Endothelial cell of umbilical vein (primary cell): ENCODE results near the gene AIG1. TPM values are rescaled to one million over a fixed set of nuclear protein-coding genes. Genes with fewer than 3 reads are reported as not detected.

Experiments
- BruUV-seq: library from RNA; stranded (reverse); fragments of 400-500 nt; replicated peaks from 2 replicates; lab custom pipeline; 2021; lab: Mats Ljungman, UMichigan
- CTCF ChIA-PET: fragments of 300-600, 350-600 bp; sonication (Branson Sonifier 250); formaldehyde crosslinking; loops from one replicate; lab custom pipeline; 2021; ENCODE audit warnings: antibody characterized with exemption, inconsistent platforms; lab: Charles Lee
- POLR2A ChIA-PET: fragments of 300-600, 350-600 bp; sonication (Branson Sonifier 250); formaldehyde crosslinking; loops from one replicate; lab custom pipeline; 2021; ENCODE audit warnings: antibody characterized with exemption, inconsistent platforms; lab: Charles Lee
- DNase-seq: peaks from one replicate; pipeline ENCODE4 v3.0.0-alpha.2; 2011; ENCODE audit warnings: low read depth, low spot score
- FAIRE-seq: peaks from 2 replicates; lab custom pipeline; 2011; peaks lifted over from hg19 to GRCh38; lab: Jason Lieb, UNC
- H2AFZ ChIP-seq: 2 replicates; pipeline ENCODE4 v1.6.0; 2012; ENCODE audit warnings: low read depth, low read length, control low read depth, inconsistent platforms
- H3K27ac ChIP-seq: 2 replicates; pipeline ENCODE4 v1.5.1; 2011; ENCODE audit warnings: low read depth, mild to moderate bottlenecking, control low read depth, low read length, moderate library complexity; ENCODE audit not compliant: insufficient read depth
- H3K27me3 ChIP-seq, 2 experiments: 2 replicates each; pipeline versions ENCODE4 v1.6.0 to v1.6.1; 2011; ENCODE audit warnings: low read length in 2 of 2, mixed read lengths in 1 of 2; ENCODE audit not compliant: control insufficient read depth in 2 of 2, insufficient read depth in 2 of 2
- H3K36me3 ChIP-seq, 2 experiments: 2 replicates in 1 of 2; 3 replicates in 1 of 2; pipeline ENCODE4 v1.5.1; 2011; ENCODE audit warnings: low read length in 2 of 2, mild to moderate bottlenecking in 1 of 2, moderate library complexity in 1 of 2; ENCODE audit not compliant: control insufficient read depth in 2 of 2, insufficient read depth in 2 of 2; ENCODE audit errors: extremely low read depth in 1 of 2
- H3K4me1 ChIP-seq: 3 replicates; pipeline ENCODE4 v1.5.1; 2011; ENCODE audit warnings: mild to moderate bottlenecking, low read length; ENCODE audit not compliant: control insufficient read depth, insufficient read depth; ENCODE audit errors: extremely low read depth
- H3K4me2 ChIP-seq: 2 replicates; pipeline ENCODE4 v1.6.1; 2011; ENCODE audit warnings: low read length, control low read depth, mixed read lengths; ENCODE audit not compliant: insufficient read depth
- H3K4me3 ChIP-seq, 3 experiments: fragments of 200-600 bp in 1 of 3; sonication (generic), shearing (Covaris generic) in 1 of 3; replicated peaks in 1 of 3; 2 replicates each; pipeline ENCODE4 v1.5.1; 2011 to 2016; ENCODE audit warnings: control low read depth in 3 of 3, low read length in 3 of 3, mild to moderate bottlenecking in 2 of 3, inconsistent platforms in 1 of 3, low read depth in 1 of 3, moderate library complexity in 1 of 3; ENCODE audit not compliant: insufficient read depth in 1 of 3
- H3K79me2 ChIP-seq: 2 replicates; pipeline ENCODE4 v1.6.0; 2012; ENCODE audit warnings: low read length, inconsistent platforms; ENCODE audit not compliant: control insufficient read depth, insufficient read depth
- H3K9ac ChIP-seq: replicated peaks from 2 replicates; pipeline ENCODE3; 2011; ENCODE audit warnings: low read length, control low read depth; ENCODE audit not compliant: insufficient read depth; ENCODE audit errors: extremely low read depth
- H3K9me1 ChIP-seq: replicated peaks from 3 replicates; pipeline ENCODE4 v1.6.0; 2011; ENCODE audit warnings: mild to moderate bottlenecking, low read length; ENCODE audit not compliant: control insufficient read depth, insufficient read depth; ENCODE audit errors: extremely low read depth
- H3K9me3 ChIP-seq: replicated peaks from 2 replicates; pipeline ENCODE4 v1.5.1; 2012; ENCODE audit warnings: low read length, inconsistent platforms; ENCODE audit not compliant: control insufficient read depth, insufficient read depth
- H4K20me1 ChIP-seq: replicated peaks from 2 replicates; pipeline ENCODE3; 2011; ENCODE audit warnings: mild to moderate bottlenecking, low read length; ENCODE audit not compliant: control insufficient read depth, insufficient read depth; ENCODE audit errors: extremely low read depth
- CTCF ChIP-seq, 2 donors: IDR thresholded peaks; 1 replicate in 1 of 2; 2 replicates in 1 of 2; pipeline ENCODE4 v1.5.1; 2011; ENCODE audit warnings: low read length in 2 of 2, mild to moderate bottlenecking in 2 of 2, moderate library complexity in 2 of 2, control low read depth in 1 of 2, inconsistent platforms in 1 of 2, low read depth in 1 of 2; ENCODE audit not compliant: insufficient read depth in 1 of 2; ENCODE audit errors: extremely low read depth in 1 of 2
- FOS ChIP-seq: IDR thresholded peaks from 2 replicates; pipeline ENCODE4 v1.6.1; 2011; ENCODE audit warnings: mild to moderate bottlenecking, low read length, moderate library complexity, borderline replicate concordance; ENCODE audit not compliant: insufficient read depth
- GATA2 ChIP-seq: IDR thresholded peaks from 2 replicates; pipeline ENCODE4 v1.7.0; 2011; ENCODE audit warnings: low read depth, mild to moderate bottlenecking, moderate library complexity, mixed read lengths, low read length; ENCODE audit not compliant: insufficient read length, insufficient read depth
- JUN ChIP-seq: IDR thresholded peaks from 2 replicates; pipeline ENCODE4 v1.6.1; 2011; ENCODE audit warnings: borderline replicate concordance, low read depth; ENCODE audit not compliant: insufficient read length, insufficient read depth
- MYC ChIP-seq: IDR thresholded peaks from one replicate; pipeline ENCODE4 v1.6.1; 2011; ENCODE audit warnings: mild to moderate bottlenecking, low read depth, low read length
- POLR2A ChIP-seq: IDR thresholded peaks from 2 replicates; pipeline ENCODE4 v1.6.1; 2012; ENCODE audit warnings: low read depth, mild to moderate bottlenecking, control low read depth, low read length
- POLR2AphosphoS5 ChIP-seq: IDR thresholded peaks from 2 replicates; pipeline ENCODE4 v1.6.1; 2012; ENCODE audit warnings: low read depth, mild to moderate bottlenecking, control low read depth, low read length, moderate library complexity; ENCODE audit not compliant: insufficient read depth
- dilution Hi-C: fragments of 300-500 bp; cut with MboI; formaldehyde crosslinking; loops from one replicate; pipeline ENCODE4 v1.15.0; 2019; ENCODE audit warnings: low sequenced_read_pairs; ENCODE audit not compliant: extremely low pct_ligation_motif_present
- intact Hi-C: fragments of 100-400 bp; cut with micrococcal nuclease; formaldehyde crosslinking; loops from one replicate; pipeline ENCODE4 v1.10.0; 2022
- polyA plus RNA-seq, 4 experiments: library from polyadenylated mRNA; depleted of rRNA in 3 of 4; stranded (reverse) in 3 of 4; unstranded in 1 of 4; fragments of >200 nt; gene quantifications; 2 replicates each; pipeline versions ENCODE4 v1.2.1 to v1.2.3, GENCODE V29; 2011 to 2012; ENCODE audit warnings: missing spikeins in 1 of 4
- total RNA-seq: library from RNA; stranded (reverse); gene quantifications from 2 replicates; pipeline ENCODE4 v1.2.3, GENCODE V29; 2021
- TF ChIP-seq, protein P1 (sequence below): IDR thresholded peaks from 2 replicates; pipeline ENCODE4 v1.6.1; 2011; ENCODE audit not compliant: insufficient read depth, insufficient read length

Gene AIG1
- total and polyA plus RNA-seq, 2 donors (not counting 3 experiments of a cell fraction or from before 2014, with no cell fraction given): 17.7 to 22.7 TPM

DNA sequence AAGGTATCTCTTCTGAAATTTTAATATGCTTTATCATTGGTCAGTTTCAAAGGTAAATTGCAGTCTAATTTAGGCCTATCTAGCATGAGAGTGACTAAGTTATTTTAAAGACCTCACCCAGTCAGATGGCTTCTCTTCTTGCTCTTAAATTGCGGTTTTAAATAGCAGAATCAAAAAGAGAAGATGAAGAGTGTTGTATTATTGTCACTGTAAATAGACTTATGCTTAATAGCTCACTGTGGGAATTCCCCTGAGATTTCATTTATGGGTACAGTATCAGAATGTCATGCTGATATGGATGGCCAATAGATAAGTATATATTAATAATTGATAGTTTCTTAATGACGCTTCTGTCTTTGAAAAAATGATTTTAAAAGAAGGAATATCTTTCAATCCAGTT lies 35.7 kb downstream of the AIG1 start:
- intact Hi-C loops: no loop called here
- dilution Hi-C loops: no loop called here
- DNase-seq (no peak), FAIRE-seq (no peak)
- BruUV-seq: no TSS peak
- Histone ChIP-seq H3K4me2 (no peak overlapping the region), H3K36me3 (no peaks in the 10 kb centered on the region), H3K9me1 (no peaks in the 10 kb centered on the region), H3K27ac (no peak overlapping the region), H3K4me1 (peaks cover 4% of the 10 kb centered on the region), H3K9ac (no peak overlapping the region), H3K4me3 (no peak overlapping the region), H3K79me2 (no peaks in the 10 kb centered on the region), H4K20me1 (no peaks in the 10 kb centered on the region), H2AFZ (no peak overlapping the region), H3K27me3 (no peaks in the 10 kb centered on the region), H3K9me3 (no peaks in the 10 kb centered on the region)
- TF ChIP-seq FOS (no peak), POLR2AphosphoS5 (no peak), GATA2 (no peak), CTCF (IDR thresholded peaks at IDR 0.05; ENCODE audit: extremely low read depth in 1 of 2, insufficient read depth in 1 of 2, low read depth in 1 of 2, low read length in 2 of 2) (no peak), POLR2A (no peak), JUN (no peak), MYC (no peak)
- TF ChIP-seq, protein P1, sequence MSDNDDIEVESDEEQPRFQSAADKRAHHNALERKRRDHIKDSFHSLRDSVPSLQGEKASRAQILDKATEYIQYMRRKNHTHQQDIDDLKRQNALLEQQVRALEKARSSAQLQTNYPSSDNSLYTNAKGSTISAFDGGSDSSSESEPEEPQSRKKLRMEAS: no peak
- ChIA-PET POLR2A (no interaction called here), CTCF (no interaction called here)
